H54 (cell line): ENCODE results near the gene TRPV2.

Source experiments
- DNase-seq: peaks from one replicate; pipeline ENCODE4 v3.0.0; 2011; ENCODE audit warnings: low spot score, mixed read lengths; ENCODE audit not compliant: insufficient read length
- FAIRE-seq: peaks from 3 replicates; lab custom pipeline; 2011; peaks lifted over from hg19 to GRCh38; lab: Jason Lieb, UNC
- POLR2A ChIP-seq: IDR thresholded peaks from 2 replicates; pipeline ENCODE4 v1.6.1; 2011; ENCODE audit warnings: low read depth, mild to moderate bottlenecking, low read length

Gene TRPV2

GRCh38 chr17:16419929-16420271 lies 4.5 kb downstream of the TRPV2 start:
- DNase-seq (peak; percentile 69), FAIRE-seq (peak; percentile 43)
- no peak for TF ChIP-seq POLR2A

- no peak for TF ChIP-seq POLR2A
- DNase-seq (no peak), FAIRE-seq (no peak)
Measured at GRCh38 chr17:16422416-16422815, 7.0 kb downstream of the TRPV2 start.

GRCh38 chr17:16423226-16423872 lies 8.0 kb downstream of the TRPV2 start:
- DNase-seq = no peak
- TF ChIP-seq POLR2A = no peak
- FAIRE-seq = no peak

- FAIRE-seq = no peak
- no peak for DNase-seq
- no peak for TF ChIP-seq POLR2A
Measured at GRCh38 chr17:16425202-16425601, 9.8 kb downstream of the TRPV2 start.

- TF ChIP-seq POLR2A = no peak
- FAIRE-seq (no peak), DNase-seq (no peak)
Measured at GRCh38 chr17:16425698-16426659, 10.6 kb downstream of the TRPV2 start.

- no peak for DNase-seq
- no peak for TF ChIP-seq POLR2A
- FAIRE-seq = no peak
Measured at GRCh38 chr17:16427020-16427419, 11.6 kb downstream of the TRPV2 start.

- no peak for FAIRE-seq
- DNase-seq = no peak
- TF ChIP-seq POLR2A = no peak
Measured at GRCh38 chr17:16428098-16428882, 12.9 kb downstream of the TRPV2 start.

- no peak for TF ChIP-seq POLR2A
- DNase-seq (no peak), FAIRE-seq (no peak)
Measured at GRCh38 chr17:16429083-16429482, 13.7 kb downstream of the TRPV2 start.

GRCh38 chr17:16430650-16431049 lies 15.3 kb downstream of the TRPV2 start:
- DNase-seq (no peak), FAIRE-seq (no peak)
- no peak for TF ChIP-seq POLR2A

- no peak for FAIRE-seq
- TF ChIP-seq POLR2A = no peak
- no peak for DNase-seq
Measured at GRCh38 chr17:16432017-16432416, 16.6 kb downstream of the TRPV2 start.

- no peak for DNase-seq
- no peak for TF ChIP-seq POLR2A
- FAIRE-seq = no peak
Measured at GRCh38 chr17:16433514-16433913, 18.1 kb downstream of the TRPV2 start.

- no peak for DNase-seq
- no peak for TF ChIP-seq POLR2A
- FAIRE-seq = no peak
Measured at GRCh38 chr17:16434662-16435061, 19.3 kb downstream of the TRPV2 start.

GRCh38 chr17:16435925-16436886 lies 20.8 kb downstream of the TRPV2 start:
- DNase-seq (no peak), FAIRE-seq (no peak)
- no peak for TF ChIP-seq POLR2A
